ENCODE data around the gene LGALS13.
"Not testable (repeated sequence)": the region's sequence is repeated elsewhere in the genome, so short reads cannot be mapped to it uniquely, and the experiment has no call there.

LGALS13 gene

GRCh38 chr19:39590265-39590664 is 12.1 kb upstream of the LGALS13 start:
- Mint-ChIP-seq H3K4me1 (ENCODE audit: low read depth) (no peaks in the 10 kb centered on the region), H3K27me3 (ENCODE audit: low read depth) (peaks cover 3% of the 10 kb centered on the region), H3K27ac (no peak overlapping the region), H3K9me3 (peaks cover 3% of the 10 kb centered on the region), H3K4me3 (no peak overlapping the region), H3K36me3 (ENCODE audit: low read depth) (no peaks in the 10 kb centered on the region)
- no peak for DNase-seq (ENCODE audit: low spot score)

- H3K27ac Mint-ChIP-seq = no peak overlapping the region
- H3K36me3 Mint-ChIP-seq (ENCODE audit: low read depth) = no peaks in the 10 kb centered on the region
- no peak for DNase-seq (ENCODE audit: low spot score)
- no peaks in the 10 kb centered on the region for H3K4me1 Mint-ChIP-seq (ENCODE audit: low read depth)
- peaks cover under 1% of the 10 kb centered on the region for H3K9me3 Mint-ChIP-seq
- no peak overlapping the region for H3K4me3 Mint-ChIP-seq
- peaks cover 3% of the 10 kb centered on the region for H3K27me3 Mint-ChIP-seq (ENCODE audit: low read depth)
These were observed 9.9 kb upstream of the LGALS13 start for GRCh38 chr19:39592381-39592780.

GRCh38 chr19:39595950-39596349 is 6.4 kb upstream of the LGALS13 start:
- H3K27me3 Mint-ChIP-seq (ENCODE audit: low read depth) = no peaks in the 10 kb centered on the region
- DNase-seq (ENCODE audit: low spot score) = no peak

GRCh38 chr19:39596911-39597310 is 5.4 kb upstream of the LGALS13 start:
- no peak overlapping the region for H3K27ac Mint-ChIP-seq
- DNase-seq (ENCODE audit: low spot score) = no peak
- H3K4me3 Mint-ChIP-seq = no peak overlapping the region
- peaks cover 6% of the 10 kb centered on the region for H3K9me3 Mint-ChIP-seq
- H3K36me3 Mint-ChIP-seq (ENCODE audit: low read depth) = no peaks in the 10 kb centered on the region
- H3K27me3 Mint-ChIP-seq (ENCODE audit: low read depth) = no peaks in the 10 kb centered on the region
- H3K4me1 Mint-ChIP-seq (ENCODE audit: low read depth) = no peaks in the 10 kb centered on the region

More at GRCh38 chr19:39595950-39596349, 6.4 kb upstream of the LGALS13 start:
- Mint-ChIP-seq H3K4me3 (no peak overlapping the region), H3K36me3 (ENCODE audit: low read depth) (no peaks in the 10 kb centered on the region), H3K27ac (no peak overlapping the region), H3K9me3 (peaks cover 6% of the 10 kb centered on the region), H3K4me1 (ENCODE audit: low read depth) (no peaks in the 10 kb centered on the region)

DNA sequence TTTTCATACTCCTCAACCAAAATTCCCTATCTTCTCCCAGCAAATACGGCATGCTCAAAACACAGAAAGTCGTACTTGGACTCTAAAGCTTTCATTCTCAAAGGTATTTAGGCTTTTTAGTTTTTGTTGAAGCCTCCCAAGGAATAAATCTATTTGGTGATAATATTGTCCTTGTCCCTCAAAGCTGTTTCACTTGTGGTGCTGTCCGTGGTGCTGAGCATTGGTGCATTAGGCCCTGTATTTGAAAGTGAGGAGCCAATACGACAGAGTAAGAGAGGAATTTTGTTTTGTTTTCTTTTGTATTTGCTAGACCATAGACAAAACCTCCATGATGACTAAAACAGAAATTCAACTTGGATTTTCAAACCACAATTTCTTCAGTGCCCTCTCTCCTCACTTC is 3.2 kb upstream of the LGALS13 start:
- peaks cover 6% of the 10 kb centered on the region for H3K9me3 Mint-ChIP-seq
- no peak for DNase-seq (ENCODE audit: low spot score)
- no peak overlapping the region for H3K27ac Mint-ChIP-seq
- no peaks in the 10 kb centered on the region for H3K4me1 Mint-ChIP-seq (ENCODE audit: low read depth)
- H3K4me3 Mint-ChIP-seq = no peak overlapping the region
- H3K36me3 Mint-ChIP-seq (ENCODE audit: low read depth) = no peaks in the 10 kb centered on the region
- H3K27me3 Mint-ChIP-seq (ENCODE audit: low read depth) = no peaks in the 10 kb centered on the region

DNA sequence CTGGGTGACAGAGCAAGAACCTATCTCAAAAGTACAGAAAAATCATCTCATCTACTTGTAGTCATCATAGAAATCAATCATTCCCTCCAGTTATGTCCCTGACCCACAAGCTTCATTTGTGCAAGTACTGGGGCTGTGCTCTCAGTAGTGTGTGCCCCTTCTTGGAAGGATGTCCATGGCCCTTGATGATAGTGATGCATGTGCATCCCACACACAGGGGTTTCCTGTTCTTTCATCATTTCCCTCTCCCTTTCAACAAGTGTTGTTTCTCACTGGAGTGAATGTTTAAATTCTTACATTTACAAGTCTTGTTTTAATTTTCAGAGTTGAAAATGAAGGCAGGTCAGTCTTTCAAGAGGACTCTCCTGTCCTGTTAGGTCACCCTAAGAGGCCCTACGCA is 1.5 kb downstream of the LGALS13 start:
- DNase-seq (ENCODE audit: low spot score) = no peak
- Mint-ChIP-seq H3K36me3 (ENCODE audit: low read depth) (no peaks in the 10 kb centered on the region), H3K27ac (no peak overlapping the region), H3K4me3 (no peak overlapping the region), H3K4me1 (ENCODE audit: low read depth) (no peaks in the 10 kb centered on the region), H3K27me3 (ENCODE audit: low read depth) (no peaks in the 10 kb centered on the region), H3K9me3 (no peaks in the 10 kb centered on the region)

DNA sequence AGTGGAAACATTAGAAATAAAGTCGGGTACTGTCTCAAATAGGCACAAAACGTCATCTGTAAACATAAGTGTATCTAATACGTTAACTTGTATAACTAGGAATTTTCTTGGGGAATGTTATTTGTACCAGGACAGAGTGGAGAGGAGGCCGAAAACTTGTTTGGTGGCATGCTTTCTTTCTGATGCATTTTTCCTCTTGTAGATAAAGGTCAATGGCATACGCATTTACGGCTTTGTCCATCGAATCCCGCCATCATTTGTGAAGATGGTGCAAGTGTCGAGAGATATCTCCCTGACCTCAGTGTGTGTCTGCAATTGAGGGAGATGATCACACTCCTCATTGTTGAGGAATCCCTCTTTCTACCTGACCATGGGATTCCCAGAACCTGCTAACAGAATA is 4.7 kb downstream of the LGALS13 start:
- Mint-ChIP-seq H3K27ac (no peak overlapping the region), H3K9me3 (no peaks in the 10 kb centered on the region), H3K27me3 (ENCODE audit: low read depth) (no peaks in the 10 kb centered on the region), H3K4me1 (ENCODE audit: low read depth) (no peaks in the 10 kb centered on the region), H3K4me3 (no peak overlapping the region), H3K36me3 (ENCODE audit: low read depth) (no peaks in the 10 kb centered on the region)
- DNase-seq (ENCODE audit: low spot score) = no peak

DNA sequence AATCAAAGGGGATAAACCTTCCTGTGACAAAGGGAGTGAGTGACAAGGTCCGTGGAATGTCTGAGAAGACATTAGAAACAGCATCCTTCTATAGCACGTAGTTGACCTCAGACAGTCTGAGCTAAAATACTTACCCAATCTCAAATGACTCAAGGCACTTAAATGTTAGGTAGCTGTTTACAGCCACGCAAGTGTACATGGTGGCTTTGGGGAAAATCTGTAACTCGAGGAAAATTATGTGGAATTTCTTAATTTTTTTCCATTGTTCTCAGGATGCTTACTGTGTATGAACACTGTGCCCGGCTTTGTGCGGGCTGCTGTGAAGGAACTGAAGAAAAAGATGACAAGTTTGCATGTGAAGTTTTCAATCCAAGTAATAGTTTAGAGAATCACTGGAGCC is 5.2 kb downstream of the LGALS13 start:
- Mint-ChIP-seq H3K27ac (no peak overlapping the region), H3K27me3 (ENCODE audit: low read depth) (no peaks in the 10 kb centered on the region), H3K36me3 (ENCODE audit: low read depth) (no peaks in the 10 kb centered on the region), H3K4me1 (ENCODE audit: low read depth) (no peaks in the 10 kb centered on the region), H3K9me3 (no peaks in the 10 kb centered on the region), H3K4me3 (no peak overlapping the region)
- DNase-seq (ENCODE audit: low spot score) = no peak

GRCh38 chr19:39613597-39613996 is 11.3 kb downstream of the LGALS13 start:
- H3K27me3 Mint-ChIP-seq (ENCODE audit: low read depth) = peaks cover 3% of the 10 kb centered on the region
- H3K27ac Mint-ChIP-seq = no peak overlapping the region
- H3K4me3 Mint-ChIP-seq = no peak overlapping the region
- H3K36me3 Mint-ChIP-seq (ENCODE audit: low read depth) = no peaks in the 10 kb centered on the region
- no peak for DNase-seq (ENCODE audit: low spot score)
- H3K4me1 Mint-ChIP-seq (ENCODE audit: low read depth) = no peaks in the 10 kb centered on the region
- H3K9me3 Mint-ChIP-seq = no peaks in the 10 kb centered on the region

- Mint-ChIP-seq H3K9me3 (no peaks in the 10 kb centered on the region), H3K4me1 (ENCODE audit: low read depth) (no peaks in the 10 kb centered on the region), H3K4me3 (no peak overlapping the region), H3K36me3 (ENCODE audit: low read depth) (no peaks in the 10 kb centered on the region), H3K27ac (no peak overlapping the region), H3K27me3 (ENCODE audit: low read depth) (peaks cover 32% of the 10 kb centered on the region)
- no peak for DNase-seq (ENCODE audit: low spot score)
These were observed 15.4 kb downstream of the LGALS13 start for GRCh38 chr19:39617745-39618144.

GRCh38 chr19:39623946-39624345 is 21.6 kb downstream of the LGALS13 start:
- no peak overlapping the region for H3K4me3 Mint-ChIP-seq
- H3K27me3 Mint-ChIP-seq (ENCODE audit: low read depth) = peaks cover 37% of the 10 kb centered on the region
- H3K4me1 Mint-ChIP-seq (ENCODE audit: low read depth) = no peaks in the 10 kb centered on the region
- DNase-seq (ENCODE audit: low spot score) = no peak
- H3K36me3 Mint-ChIP-seq (ENCODE audit: low read depth) = no peaks in the 10 kb centered on the region
- H3K9me3 Mint-ChIP-seq = no peaks in the 10 kb centered on the region
- no peak overlapping the region for H3K27ac Mint-ChIP-seq

DNA sequence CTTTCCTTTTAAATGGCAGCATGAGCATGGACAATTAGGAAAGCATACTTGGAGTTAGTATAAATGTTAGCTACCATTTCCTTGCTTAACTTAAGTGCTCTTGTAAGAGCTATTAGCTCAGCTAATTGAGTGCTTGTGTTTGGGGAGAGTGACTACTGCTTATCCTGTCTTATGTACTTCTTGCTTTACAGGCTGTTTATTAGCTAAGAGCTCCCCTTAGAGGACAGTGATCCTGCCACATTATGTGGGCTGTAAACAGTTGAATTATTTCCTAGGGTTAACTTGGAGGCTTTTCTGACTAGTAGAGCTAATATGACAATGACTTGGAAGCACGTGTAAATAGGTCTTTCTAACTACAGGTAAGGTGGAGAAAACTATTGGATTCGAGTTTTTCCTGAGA is 25.3 kb downstream of the LGALS13 start:
- not testable (repeated sequence) for H3K9me3 Mint-ChIP-seq
- H3K27me3 Mint-ChIP-seq (ENCODE audit: low read depth) = peaks cover 10% of the 10 kb centered on the region

GRCh38 chr19:39631178-39631577 is 28.9 kb downstream of the LGALS13 start:
- H3K9me3 Mint-ChIP-seq = no peaks in the 10 kb centered on the region
- peaks cover 12% of the 10 kb centered on the region for H3K27me3 Mint-ChIP-seq (ENCODE audit: low read depth)
- DNase-seq (ENCODE audit: low spot score) = no peak

More for the DNA sequence above, 25.3 kb downstream of the LGALS13 start:
- H3K27ac Mint-ChIP-seq; H3K4me3 Mint-ChIP-seq; DNase-seq (ENCODE audit: low spot score); H3K4me1 Mint-ChIP-seq (ENCODE audit: low read depth); H3K36me3 Mint-ChIP-seq (ENCODE audit: low read depth): not testable (repeated sequence)

GRCh38 chr19:39631626-39632025 is 29.3 kb downstream of the LGALS13 start:
- no peak for DNase-seq (ENCODE audit: low spot score)
- no peaks in the 10 kb centered on the region for H3K4me1 Mint-ChIP-seq (ENCODE audit: low read depth)
- no peaks in the 10 kb centered on the region for H3K36me3 Mint-ChIP-seq (ENCODE audit: low read depth)
- peaks cover 12% of the 10 kb centered on the region for H3K27me3 Mint-ChIP-seq (ENCODE audit: low read depth)
- H3K4me3 Mint-ChIP-seq = no peak overlapping the region
- H3K9me3 Mint-ChIP-seq = no peaks in the 10 kb centered on the region
- no peak overlapping the region for H3K27ac Mint-ChIP-seq

More at GRCh38 chr19:39631178-39631577, 28.9 kb downstream of the LGALS13 start:
- Mint-ChIP-seq H3K4me3 (no peak overlapping the region), H3K27ac (no peak overlapping the region), H3K36me3 (ENCODE audit: low read depth) (no peaks in the 10 kb centered on the region), H3K4me1 (ENCODE audit: low read depth) (no peaks in the 10 kb centered on the region)

DNA sequence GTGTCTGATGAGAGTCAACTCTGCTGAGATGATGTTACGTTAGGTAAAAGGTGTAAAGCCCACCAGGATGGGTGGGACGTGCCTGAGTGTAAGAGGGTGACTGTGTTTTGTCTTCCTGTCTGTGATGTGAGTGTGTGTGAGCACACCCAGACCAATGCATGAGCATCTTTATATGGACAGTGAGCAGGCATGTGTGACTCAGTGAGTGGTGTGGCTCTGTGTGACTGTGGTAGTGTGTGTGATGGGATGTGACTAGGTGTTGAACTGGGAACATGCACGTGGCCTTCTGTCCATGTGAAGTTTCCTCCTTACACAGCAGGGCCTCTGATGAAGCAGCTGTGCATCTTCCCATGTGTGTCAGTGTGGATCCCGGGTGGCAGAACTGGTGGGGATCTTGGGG is 35.6 kb downstream of the LGALS13 start:
- H3K4me3 Mint-ChIP-seq = no peak overlapping the region
- H3K9me3 Mint-ChIP-seq = no peaks in the 10 kb centered on the region
- no peak for DNase-seq (ENCODE audit: low spot score)
- H3K27me3 Mint-ChIP-seq (ENCODE audit: low read depth) = peaks cover 8% of the 10 kb centered on the region
- H3K36me3 Mint-ChIP-seq (ENCODE audit: low read depth) = no peaks in the 10 kb centered on the region
- no peaks in the 10 kb centered on the region for H3K4me1 Mint-ChIP-seq (ENCODE audit: low read depth)
- H3K27ac Mint-ChIP-seq = no peak overlapping the region
